H1 (cell line): Measurements from ENCODE around the gene SLC6A19. TPM values are rescaled to one million over a fixed set of nuclear protein-coding genes. Genes with fewer than 3 reads are reported as not detected.

Experiments
- ATF3 ChIP-seq: IDR thresholded peaks from 2 replicates; pipeline ENCODE4 v1.6.1; 2011; ENCODE audit warnings: low read depth, mild to moderate bottlenecking, low read length; ENCODE audit not compliant: insufficient read depth
- CBX8 ChIP-seq: fragments of 300-800, 300-1000 bp; sonication (generic); IDR thresholded peaks from 2 replicates; pipeline ENCODE4 v1.7.1; 2016; ENCODE audit warnings: low read depth, low read length, borderline replicate concordance
- KDM4A ChIP-seq: IDR thresholded peaks from one replicate; pipeline ENCODE4 v1.7.1; 2012; ENCODE audit warnings: low read depth, mild to moderate bottlenecking, moderate library complexity, low read length, inconsistent platforms; ENCODE audit not compliant: severe bottlenecking
- POU5F1 ChIP-seq: IDR thresholded peaks from 2 replicates; pipeline ENCODE4 v1.6.1; 2011; ENCODE audit warnings: low read depth, mild to moderate bottlenecking, low read length, moderate library complexity
- polyA plus RNA-seq, 7 experiments: library from polyadenylated mRNA; depleted of rRNA in 3 of 7; stranded (reverse) in 5 of 7; unstranded in 2 of 7; fragments of >200 nt in 5 of 7; fragments of 200-250 nt in 2 of 7; gene quantifications; 1 replicate in 5 of 7; 2 replicates in 1 of 7; 4 replicates in 1 of 7; pipeline versions ENCODE4 v1.2.1 to v1.2.3, GENCODE V29; 2011 to 2013; ENCODE audit warnings: missing spikeins in 2 of 7, mixed read lengths in 2 of 7
- total RNA-seq: library from RNA; stranded (reverse); fragmentation: NEBNext Ultra II Directional; extraction: Animal tissue kit (Norgen Biotek cat#: 25700); gene quantifications from 2 replicates; pipeline ENCODE4 v1.2.1, GENCODE V29; 2021
- TF ChIP-seq, protein P1 (sequence below), 3 experiments: IDR thresholded peaks; 1 replicate in 2 of 3; 2 replicates in 1 of 3; pipeline versions ENCODE4 v1.5.1 to v1.6.1; 2011; ENCODE audit warnings: low read length in 3 of 3, mild to moderate bottlenecking in 3 of 3, inconsistent platforms in 2 of 3, low read depth in 1 of 3, moderate library complexity in 1 of 3; ENCODE audit not compliant: insufficient read depth in 1 of 3; ENCODE audit errors: control extremely low read depth in 1 of 3

SLC6A19 gene
- total and polyA plus RNA-seq, 2 of the 8 experiments (the other 6 are each of a cell fraction or from before 2014, with no cell fraction given), result 0.02 TPM; not detected in 1

DNA sequence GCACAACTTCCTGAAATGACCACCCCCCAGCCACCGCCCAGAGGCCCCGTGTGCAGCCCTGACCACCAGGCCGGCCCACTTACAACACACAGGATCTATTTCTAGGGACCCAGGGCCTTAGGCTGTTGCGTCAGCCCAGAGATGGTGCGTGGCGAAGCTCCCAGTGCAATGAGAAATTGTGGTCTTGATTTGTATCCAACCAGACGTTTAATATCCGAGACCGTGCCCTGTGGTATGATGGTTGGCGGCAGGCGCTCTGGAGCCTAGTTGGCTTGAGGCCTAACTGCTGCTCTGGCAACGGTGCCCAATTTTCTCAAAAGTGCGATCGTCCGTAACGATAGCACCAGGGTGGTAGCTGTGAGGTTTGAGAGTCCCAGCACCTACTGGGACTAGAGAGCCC, 32.6 kb upstream of the SLC6A19 start (continued):
- TF ChIP-seq, protein P1, sequence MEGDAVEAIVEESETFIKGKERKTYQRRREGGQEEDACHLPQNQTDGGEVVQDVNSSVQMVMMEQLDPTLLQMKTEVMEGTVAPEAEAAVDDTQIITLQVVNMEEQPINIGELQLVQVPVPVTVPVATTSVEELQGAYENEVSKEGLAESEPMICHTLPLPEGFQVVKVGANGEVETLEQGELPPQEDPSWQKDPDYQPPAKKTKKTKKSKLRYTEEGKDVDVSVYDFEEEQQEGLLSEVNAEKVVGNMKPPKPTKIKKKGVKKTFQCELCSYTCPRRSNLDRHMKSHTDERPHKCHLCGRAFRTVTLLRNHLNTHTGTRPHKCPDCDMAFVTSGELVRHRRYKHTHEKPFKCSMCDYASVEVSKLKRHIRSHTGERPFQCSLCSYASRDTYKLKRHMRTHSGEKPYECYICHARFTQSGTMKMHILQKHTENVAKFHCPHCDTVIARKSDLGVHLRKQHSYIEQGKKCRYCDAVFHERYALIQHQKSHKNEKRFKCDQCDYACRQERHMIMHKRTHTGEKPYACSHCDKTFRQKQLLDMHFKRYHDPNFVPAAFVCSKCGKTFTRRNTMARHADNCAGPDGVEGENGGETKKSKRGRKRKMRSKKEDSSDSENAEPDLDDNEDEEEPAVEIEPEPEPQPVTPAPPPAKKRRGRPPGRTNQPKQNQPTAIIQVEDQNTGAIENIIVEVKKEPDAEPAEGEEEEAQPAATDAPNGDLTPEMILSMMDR (IDR thresholded peaks at IDR 0.05; ENCODE audit: control extremely low read depth in 1 of 3, insufficient read depth in 1 of 3, low read depth in 1 of 3, low read length in 3 of 3), result no peak
- no peak for TF ChIP-seq ATF3
- TF ChIP-seq KDM4A, result no peak
- no peak for TF ChIP-seq CBX8
- TF ChIP-seq POU5F1, result no peak
- TF ChIP-seq, all 59 proteins: peak for 0
